HG02981 (cell line): ENCODE results near the gene TMCC1.
"Not testable (repeated sequence)": the region's sequence is repeated elsewhere in the genome, so short reads cannot be mapped to it uniquely, and the experiment has no call there.

ENCODE experiments used
- ATAC-seq: cut with Tn5 transposase; IDR thresholded peaks from one replicate; pipeline ENCODE4 v1.9.1; 2021; ENCODE audit warnings: mild to moderate bottlenecking, moderate library complexity; ENCODE audit not compliant: unreplicated experiment

The TMCC1 gene

DNA sequence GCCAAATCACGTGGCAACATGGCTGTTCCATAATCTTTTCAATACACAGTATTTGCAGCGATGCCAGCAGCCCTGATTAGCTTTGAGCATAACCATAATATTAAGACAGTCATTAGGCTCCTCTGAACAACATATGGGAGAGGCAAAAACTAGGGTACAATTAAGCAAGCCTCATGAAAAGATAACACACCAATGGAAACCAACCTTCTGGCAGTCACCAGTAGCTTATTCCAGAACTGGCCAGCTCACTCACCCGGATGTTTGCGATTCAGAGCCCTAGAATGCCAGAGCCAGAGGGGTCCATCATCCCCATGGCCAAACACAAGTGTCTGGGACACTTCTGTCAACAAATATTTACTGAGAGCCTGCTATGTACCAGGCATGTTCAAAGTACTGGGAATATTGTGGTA is 238.2 kb downstream of the TMCC1 start:
- ATAC-seq, result no peak

- no peak for ATAC-seq
Observed at GRCh38 chr3:129654131-129654530, 239.4 kb downstream of the TMCC1 start.

GRCh38 chr3:129653019-129653418 is 240.5 kb downstream of the TMCC1 start:
- no peak for ATAC-seq

DNA sequence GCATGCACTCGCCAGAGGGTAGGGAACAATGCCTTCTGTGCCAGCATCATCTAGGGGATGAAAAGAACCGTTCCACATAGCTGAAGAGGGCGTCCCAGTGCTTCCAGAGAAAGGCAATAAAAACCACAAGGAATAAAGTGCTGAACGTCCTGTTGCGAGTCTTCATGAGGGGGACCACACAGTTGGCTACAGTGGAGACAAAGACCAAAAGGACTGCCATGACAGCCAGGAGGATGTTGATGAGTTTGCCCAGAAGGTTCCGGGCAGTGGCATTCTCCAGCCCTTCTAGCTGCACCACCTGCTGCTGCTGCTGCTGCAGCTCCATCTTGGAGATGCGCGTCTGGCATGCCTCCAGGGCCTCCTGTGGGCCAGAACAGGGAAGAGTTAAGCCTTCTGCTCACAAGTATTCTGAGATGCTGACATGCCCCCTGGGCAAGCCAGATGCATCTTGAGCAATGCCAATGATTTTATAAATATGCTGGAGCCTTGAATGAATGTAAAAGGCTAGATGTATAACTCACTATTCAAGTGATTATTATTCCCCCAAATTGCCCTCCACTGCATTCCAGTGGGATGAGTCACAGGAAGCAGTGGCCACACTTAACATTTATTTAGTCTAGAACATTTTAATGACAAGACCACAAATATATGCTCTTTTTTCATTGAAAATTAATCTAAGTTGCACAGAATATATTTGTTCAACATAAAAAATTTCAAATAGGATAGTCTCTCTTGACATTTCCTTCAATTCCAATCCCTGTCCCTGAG is 241.9 kb downstream of the TMCC1 start:
- no peak for ATAC-seq

GRCh38 chr3:129650256-129650872 is 243.1 kb downstream of the TMCC1 start:
- ATAC-seq, result no peak

DNA sequence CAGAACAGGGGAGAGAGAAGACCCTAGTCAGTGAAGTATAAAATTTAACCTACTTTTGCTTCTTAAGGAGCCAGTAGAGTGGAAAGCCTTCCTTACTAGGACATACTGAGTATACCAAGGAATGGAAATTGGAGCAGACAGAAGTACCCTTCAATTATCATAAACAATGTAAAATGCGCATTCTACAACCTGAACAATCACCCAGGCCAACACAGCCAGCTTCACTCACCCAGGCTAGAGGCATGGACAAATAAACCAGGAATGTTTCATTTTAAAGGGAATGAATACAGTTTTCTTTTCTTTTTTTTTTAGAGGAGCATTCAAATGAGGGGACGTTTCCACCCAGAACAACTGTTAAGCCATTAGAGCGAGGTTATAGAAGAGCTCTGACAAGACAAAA is 245.1 kb downstream of the TMCC1 start:
- no peak for ATAC-seq

GRCh38 chr3:129645286-129645685 is 248.2 kb downstream of the TMCC1 start:
- ATAC-seq, result no peak

DNA sequence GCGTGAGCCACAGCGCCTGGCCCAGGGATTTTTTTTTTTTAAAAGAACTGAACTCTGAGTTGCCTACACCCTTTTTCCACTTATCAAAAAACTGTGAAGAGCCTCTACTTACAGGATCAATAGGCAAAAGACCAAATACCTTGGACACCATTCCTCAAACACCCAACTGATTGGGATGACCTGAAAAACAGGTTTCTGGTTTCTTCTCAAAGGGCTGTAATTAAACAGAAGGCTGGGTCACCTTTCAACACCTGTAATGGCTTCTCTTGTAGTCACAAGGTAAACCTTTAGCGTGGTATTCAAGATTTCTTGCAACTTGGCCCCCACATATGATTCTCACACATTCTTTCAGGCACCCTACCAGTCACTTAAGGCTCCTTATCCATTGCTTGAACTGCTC is 248.7 kb downstream of the TMCC1 start:
- no peak for ATAC-seq

DNA sequence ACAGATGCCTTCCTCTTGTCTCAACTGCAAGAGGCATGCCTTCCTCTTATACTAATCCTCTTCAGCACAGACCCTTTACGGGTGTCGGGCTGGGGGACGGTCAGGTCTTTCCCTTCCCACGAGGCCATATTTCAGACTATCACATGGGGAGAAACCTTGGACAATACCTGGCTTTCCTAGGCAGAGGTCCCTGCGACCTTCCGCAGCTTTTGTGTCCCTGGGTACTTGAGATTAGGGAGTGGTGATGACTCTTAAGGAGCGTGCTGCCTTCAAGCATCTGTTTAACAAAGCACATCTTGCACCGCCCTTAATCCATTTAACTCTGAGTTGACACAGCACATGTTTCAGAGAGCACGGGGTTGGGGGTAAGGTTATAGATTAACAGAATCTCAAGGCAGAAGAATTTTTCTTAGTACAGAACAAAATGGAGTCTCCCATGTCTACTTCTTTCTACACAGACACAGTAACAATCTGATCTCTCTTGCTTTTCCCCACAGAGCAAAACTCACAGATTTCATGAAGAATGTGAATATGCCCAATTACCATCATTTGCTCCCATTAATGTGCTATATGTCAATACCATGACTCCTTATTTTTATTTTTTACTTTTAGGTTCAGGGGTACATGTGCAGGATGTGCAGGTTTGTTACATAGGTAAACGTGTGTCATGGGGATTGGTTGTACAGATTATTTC is 251.8 kb downstream of the TMCC1 start:
- not testable (repeated sequence) for ATAC-seq

GRCh38 chr3:129640985-129641384 is 252.5 kb downstream of the TMCC1 start:
- not testable (repeated sequence) for ATAC-seq

DNA sequence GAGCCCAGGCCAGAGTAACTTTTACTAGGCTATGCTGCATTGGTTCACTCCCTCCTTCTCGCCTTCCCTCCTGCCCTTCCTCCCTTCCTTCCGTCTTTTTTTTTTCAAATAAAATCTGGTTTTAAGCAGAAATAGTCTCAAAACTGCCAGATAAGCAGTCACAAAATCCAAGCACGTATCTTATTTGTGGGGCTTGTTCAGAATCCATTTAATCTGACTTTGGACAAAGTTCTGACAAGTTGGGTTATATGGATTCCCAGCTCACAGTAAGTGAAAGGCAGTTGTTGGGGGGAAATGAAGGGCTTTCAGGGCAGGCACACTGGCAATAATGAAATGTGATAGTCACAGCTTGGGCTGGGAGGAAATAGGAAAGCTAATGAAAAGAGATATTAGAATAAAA is 255.0 kb downstream of the TMCC1 start:
- no peak for ATAC-seq

- ATAC-seq, result no peak
Observed at GRCh38 chr3:129636082-129636481, 257.4 kb downstream of the TMCC1 start.

GRCh38 chr3:129635656-129636055 is 257.9 kb downstream of the TMCC1 start:
- ATAC-seq, result no peak

GRCh38 chr3:129633751-129634481 is 259.6 kb downstream of the TMCC1 start:
- no peak for ATAC-seq

DNA sequence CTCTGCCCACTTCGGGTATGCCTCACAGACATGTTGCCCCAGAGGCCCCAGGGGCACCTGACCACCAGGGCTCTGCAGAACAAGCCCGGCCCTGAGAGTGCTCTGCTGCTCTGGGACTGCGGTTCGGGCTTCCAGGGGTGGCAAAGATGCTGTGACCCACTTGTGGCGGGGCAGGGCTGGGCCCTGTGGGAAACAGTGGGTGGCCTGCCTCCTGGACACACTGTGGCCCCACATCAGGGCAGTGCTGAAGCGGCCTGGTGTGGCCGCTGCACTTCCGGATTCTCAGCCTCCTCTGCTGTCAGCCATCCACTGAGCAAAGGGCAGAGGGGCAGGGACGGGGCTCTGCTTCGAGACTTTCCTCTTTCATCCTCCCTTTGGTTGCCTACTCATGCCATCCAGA is 260.5 kb downstream of the TMCC1 start:
- ATAC-seq, result no peak

GRCh38 chr3:129632556-129632955 is 261.0 kb downstream of the TMCC1 start:
- ATAC-seq, result no peak

GRCh38 chr3:129632056-129632455 is 261.5 kb downstream of the TMCC1 start:
- no peak for ATAC-seq

GRCh38 chr3:129629011-129629410 is 264.5 kb downstream of the TMCC1 start:
- no peak for ATAC-seq

GRCh38 chr3:129628169-129628522 is 265.4 kb downstream of the TMCC1 start:
- ATAC-seq, result no peak

DNA sequence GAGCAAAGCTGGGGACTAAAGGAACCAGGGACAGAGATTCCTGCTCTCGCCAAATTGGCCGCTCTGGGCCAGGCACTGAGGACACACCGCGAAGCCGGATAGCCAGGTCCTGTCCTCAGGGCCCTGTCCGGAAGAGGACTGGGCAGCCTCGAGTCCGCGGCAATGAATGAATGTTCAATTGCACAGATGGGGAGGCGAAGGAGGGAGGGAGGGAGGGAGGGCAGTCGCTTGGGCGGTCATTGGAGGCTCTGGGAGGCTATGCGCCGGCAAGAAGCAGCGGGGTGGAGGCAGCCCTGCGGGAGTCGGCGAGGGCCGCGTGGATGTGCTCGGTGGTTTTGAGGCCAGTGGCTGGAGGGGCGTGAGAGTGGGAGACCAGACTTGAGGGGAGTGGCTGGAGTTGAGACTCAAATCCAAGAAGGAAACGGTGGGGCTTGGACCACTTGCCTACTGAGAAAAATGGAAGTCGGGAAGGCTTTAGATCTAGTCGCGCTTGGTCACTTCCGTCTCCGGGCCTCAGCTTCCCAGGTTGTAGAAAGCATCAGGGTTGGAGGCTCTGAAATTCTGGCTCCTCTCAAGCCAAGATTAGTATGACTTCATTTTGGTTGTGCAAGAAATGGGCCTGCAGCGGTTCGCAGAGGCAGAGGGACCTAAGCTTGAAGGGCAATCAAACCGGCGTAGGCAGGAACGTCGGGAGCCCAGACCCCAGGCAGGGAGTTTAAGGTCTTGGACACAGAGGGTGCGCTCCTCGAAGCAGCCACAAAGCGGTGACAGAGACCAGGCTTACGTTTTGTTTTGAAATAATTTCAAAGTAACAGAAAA is 266.0 kb downstream of the TMCC1 start:
- ATAC-seq, result no peak
